HG02943 (cell line): ENCODE results near the gene POLQ.
"Not testable (repeated sequence)": the region's sequence is repeated elsewhere in the genome, so short reads cannot be mapped to it uniquely, and the experiment has no call there.

Experiments used
- ATAC-seq: cut with Tn5 transposase; IDR thresholded peaks from one replicate; pipeline ENCODE4 v1.9.1; 2021; ENCODE audit warnings: mild to moderate bottlenecking, low read depth, moderate library complexity; ENCODE audit not compliant: unreplicated experiment

The POLQ gene

GRCh38 chr3:121545574-121546455, at the start of gene POLQ:
TSS of gene POLQ (minus strand) at chr3:121545988. CDS start at chr3:121545877, 111 bp downstream.
- peak; percentile 75 for ATAC-seq

GRCh38 chr3:121594850-121595249, 49.1 kb upstream of the POLQ start:
- ATAC-seq: no peak

GRCh38 chr3:121593806-121594205, 48.0 kb upstream of the POLQ start:
- not testable (repeated sequence) for ATAC-seq

GRCh38 chr3:121592856-121593702, 47.3 kb upstream of the POLQ start, which contains the start of gene FBXO40:
TSS of gene FBXO40 (plus strand) at chr3:121593379. CDS start at chr3:121620576, 27,197 bp downstream.
- ATAC-seq: peak; percentile 84

- no peak for ATAC-seq
These were observed 38.6 kb upstream of the POLQ start for GRCh38 chr3:121584418-121584817.

GRCh38 chr3:121581691-121582090, 35.9 kb upstream of the POLQ start:
- no peak for ATAC-seq

- no peak for ATAC-seq
These were observed 28.7 kb upstream of the POLQ start for GRCh38 chr3:121574449-121574848.

- no peak for ATAC-seq
These were observed 21.9 kb upstream of the POLQ start, which contains the start of gene ARGFX for GRCh38 chr3:121567649-121568048. TSS of gene ARGFX (plus strand) at chr3:121567949. CDS start at chr3:121570714, 2,765 bp downstream.

- no peak for ATAC-seq
These were observed 21.0 kb upstream of the POLQ start for GRCh38 chr3:121566773-121567172.

GRCh38 chr3:121562148-121562547, 16.4 kb upstream of the POLQ start:
- ATAC-seq: no peak

GRCh38 chr3:121557426-121557934, 11.7 kb upstream of the POLQ start:
- ATAC-seq: no peak

GRCh38 chr3:121552797-121553196, 7.0 kb upstream of the POLQ start:
- no peak for ATAC-seq

GRCh38 chr3:121552379-121552778, 6.6 kb upstream of the POLQ start:
- ATAC-seq: no peak

GRCh38 chr3:121545049-121545573, 677 bp downstream of the POLQ start:
- ATAC-seq: no peak

- no peak for ATAC-seq
These were observed 2.9 kb downstream of the POLQ start for GRCh38 chr3:121542924-121543323.

- no peak for ATAC-seq
These were observed 14.5 kb downstream of the POLQ start for GRCh38 chr3:121531269-121531668.

- no peak for ATAC-seq
These were observed 16.5 kb downstream of the POLQ start for GRCh38 chr3:121529308-121529707.

GRCh38 chr3:121520510-121520909, 25.3 kb downstream of the POLQ start:
- no peak for ATAC-seq

GRCh38 chr3:121517953-121518655, 27.7 kb downstream of the POLQ start:
- ATAC-seq: no peak

- ATAC-seq: no peak
These were observed 29.9 kb downstream of the POLQ start for GRCh38 chr3:121515862-121516261.
